ENCODE data around the gene ROPN1L.

The ROPN1L gene

DNA sequence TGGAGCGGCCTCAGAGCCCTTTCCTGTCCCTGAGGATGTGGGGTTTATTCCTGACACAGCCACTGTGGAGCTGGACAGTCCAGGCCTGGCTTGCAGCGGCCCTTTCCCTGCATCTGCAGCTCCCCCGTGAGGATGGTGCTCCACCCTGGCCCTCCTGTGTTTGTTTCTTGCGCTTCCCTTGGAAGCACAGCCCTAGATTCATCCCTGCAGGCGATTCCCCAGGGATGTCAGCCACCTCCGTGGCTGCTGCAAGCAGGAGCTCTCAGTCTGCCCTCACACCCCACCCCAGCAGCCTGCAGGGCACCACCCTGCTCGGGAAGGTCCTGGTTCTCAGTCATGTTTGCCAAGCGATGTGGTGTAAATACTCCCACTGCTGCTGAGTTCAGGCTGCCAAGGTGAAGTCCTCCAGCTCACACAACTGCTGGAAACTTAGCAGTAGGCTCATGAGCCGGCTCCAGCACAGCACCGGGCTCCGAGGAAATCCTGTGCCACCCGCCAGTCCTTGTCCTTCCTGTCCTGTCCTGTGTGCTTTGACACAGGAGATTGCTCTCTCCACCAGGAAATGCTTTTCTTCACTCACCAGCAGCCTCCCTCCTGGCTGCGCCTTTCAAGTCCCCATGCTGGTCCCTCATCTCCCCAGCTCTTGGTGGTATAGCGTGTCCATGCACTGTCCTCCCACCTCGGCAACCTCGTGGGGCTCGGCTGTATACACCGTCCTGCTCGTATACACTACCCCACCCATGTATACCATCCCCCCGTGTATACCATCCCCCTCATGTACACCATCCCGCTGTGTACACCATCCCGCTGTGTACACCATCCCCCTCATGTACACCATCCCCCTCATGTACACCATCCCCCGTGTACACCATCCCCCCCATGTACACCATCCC is 16.2 kb downstream of the ROPN1L start:
- DNase-seq (ENCODE audit: low read depth, low spot score): no peak

DNA sequence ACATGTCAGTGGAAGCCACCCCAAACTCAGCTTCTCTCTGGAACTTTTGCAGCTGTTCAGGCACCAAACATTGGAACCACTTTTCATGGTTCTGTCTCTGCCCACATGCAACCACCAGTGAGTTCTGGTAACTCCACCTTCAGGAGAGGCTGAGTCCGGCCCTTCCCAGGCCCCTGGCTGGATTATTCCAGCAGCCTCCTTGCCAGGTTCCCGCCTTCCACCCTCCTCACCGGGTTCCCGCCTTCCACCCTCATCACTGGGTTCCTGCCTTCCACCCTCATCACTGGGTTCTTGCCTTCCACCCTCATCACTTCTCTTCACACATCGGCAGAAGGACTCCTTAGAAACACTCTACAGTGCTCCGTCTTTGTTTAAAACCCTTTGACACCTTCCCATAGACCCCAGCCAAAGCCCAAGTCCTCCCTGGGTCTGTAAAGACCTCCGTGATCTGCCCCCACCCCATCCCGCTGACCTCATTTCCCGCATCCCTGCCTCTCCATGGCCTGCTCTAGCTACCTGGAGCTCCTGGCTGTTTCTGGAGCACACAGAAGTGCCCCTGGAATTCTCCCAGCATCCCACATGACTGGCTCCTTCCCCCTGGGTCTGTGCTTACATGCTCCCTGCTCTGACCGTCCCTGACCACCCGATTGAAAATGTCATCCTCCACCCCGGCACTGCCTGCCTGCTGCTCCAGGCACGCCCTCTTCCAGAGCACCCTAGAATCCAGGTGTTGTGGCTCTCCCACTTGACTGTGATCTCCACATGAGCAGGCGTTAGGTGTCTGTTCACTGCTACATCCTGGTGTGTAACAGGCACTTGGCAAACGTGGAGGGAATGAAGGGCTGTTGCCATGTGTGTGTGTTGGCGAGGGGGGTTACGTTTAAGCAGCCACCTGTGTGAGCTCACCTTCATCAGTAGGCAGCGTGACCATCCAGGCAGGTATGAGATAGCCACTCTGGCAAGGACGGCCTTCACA is 17.7 kb downstream of the ROPN1L start:
- no peak for DNase-seq (ENCODE audit: low read depth, low spot score)

DNA sequence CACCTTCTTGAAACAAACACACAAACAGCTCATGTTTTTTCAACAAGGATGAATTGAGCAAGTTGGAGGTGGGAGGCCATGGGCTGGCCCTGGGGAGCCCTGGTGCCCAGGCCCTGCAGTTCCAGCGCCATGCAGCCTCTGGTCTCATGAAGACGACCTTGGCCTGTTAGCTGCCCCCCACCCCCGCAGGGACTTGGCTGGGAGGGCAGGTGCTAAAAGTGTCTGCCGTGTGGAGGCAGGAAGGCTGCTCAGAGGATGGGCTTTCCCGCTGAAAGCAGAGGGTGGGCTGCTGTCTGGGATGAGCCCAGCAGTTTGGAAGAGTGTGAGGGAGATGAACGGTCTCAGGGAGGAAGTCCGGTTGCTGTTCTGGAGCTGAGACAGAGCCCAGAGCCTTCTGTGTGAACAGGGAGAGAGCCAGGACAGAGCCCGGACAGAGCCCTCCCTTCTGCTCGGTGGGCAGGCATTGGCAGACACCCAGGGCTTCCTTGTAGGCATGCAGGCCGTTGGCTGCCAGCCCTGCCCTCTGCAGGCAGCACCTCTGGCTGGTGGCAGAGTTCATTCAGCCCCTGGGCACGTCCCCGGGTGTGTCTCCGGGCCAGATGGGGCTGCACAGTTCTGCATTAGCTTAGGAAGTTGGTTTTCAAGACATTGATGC is 18.7 kb downstream of the ROPN1L start:
- peak; percentile 66 for DNase-seq (ENCODE audit: low read depth, low spot score)

DNA sequence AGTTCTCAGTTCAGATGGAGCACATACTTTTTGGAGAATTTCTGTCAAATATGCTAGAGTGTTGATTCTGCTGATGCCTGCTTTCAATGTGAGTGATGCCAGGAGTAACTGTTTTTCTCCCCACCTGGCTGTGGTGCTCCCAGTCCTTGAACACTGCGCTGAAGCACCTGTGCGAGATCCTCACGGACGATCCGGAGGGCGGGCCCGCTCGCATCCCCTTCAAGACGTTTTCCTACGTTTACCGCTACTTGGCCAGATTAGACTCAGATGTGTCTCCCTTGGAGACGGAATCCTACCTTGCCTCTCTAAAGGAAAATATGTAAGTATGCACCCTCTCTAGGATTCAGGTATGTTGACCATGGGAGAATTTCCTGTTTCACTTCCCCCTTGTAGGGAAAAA is 19.4 kb downstream of the ROPN1L start:
- DNase-seq (ENCODE audit: low read depth, low spot score): no peak

DNA sequence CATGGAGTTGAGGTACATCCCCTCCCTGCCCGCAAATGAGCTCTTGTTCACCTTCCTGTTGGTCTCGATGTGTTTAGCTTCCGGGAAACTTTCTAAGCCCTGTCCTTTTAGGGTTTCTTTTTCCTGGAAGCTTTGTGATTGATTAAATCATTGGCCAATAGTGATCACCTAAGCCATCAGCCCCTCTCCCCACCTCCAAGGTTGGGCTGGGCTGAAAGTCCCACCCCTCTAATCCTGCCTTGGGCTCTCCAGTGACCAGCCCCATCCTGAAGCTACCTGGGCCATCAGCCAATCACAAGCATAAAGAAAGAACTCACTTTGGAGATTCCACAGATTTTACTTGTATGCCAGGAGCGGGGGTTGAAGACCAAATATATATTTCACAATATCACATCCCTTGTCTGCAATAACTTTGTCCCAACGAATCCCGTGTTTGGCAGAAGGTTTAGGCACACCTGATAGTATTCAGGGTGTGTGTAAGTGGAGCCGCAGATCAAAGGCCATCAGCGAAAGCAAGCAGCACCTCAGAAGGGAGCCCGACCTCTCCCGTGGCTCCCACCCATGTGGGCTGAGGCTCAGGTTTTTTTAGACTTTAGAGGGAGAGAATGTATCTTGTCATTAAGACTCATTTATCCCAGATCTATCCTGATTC is 20.4 kb downstream of the ROPN1L start:
- no peak for DNase-seq (ENCODE audit: low read depth, low spot score)

DNA sequence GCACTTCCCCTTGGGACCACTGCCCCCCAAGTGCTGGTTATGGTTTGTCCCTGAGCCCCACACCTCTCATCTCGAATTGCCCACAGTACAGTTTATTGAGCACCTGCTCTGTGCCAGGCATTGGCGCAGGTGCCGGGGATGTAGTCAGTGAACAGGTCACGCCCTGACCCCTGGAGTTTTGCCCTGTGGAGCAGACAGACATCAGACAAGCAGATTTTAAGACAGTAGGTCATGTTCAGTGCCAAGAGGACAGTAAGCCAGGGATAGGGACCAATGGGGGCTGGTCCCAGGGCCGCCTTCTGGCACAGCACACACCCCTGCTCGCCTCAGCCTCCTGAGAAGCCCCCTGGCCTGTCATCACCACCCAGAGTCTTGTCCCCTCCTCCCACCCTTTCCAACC is 21.9 kb downstream of the ROPN1L start:
- no peak for DNase-seq (ENCODE audit: low read depth, low spot score)

DNA sequence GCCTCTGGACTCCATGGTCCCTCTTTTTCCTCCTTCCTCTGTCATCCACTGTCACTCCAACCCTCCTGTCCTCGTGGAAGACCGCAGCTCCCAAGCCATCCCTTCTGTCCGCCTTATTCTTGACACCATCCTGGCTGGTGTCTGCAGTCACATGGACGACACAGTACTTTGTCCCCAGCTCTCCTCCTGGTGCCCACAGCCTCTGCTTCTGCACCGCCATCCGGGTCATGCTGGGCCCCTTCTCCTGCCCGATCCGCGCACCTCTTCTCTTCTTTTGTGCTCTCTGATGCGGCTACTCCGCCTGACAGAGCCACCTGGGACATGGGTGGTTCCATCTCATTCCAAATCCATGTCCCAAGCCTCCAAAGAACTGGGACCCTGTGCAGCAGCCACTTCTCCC is 22.5 kb downstream of the ROPN1L start:
- DNase-seq (ENCODE audit: low read depth, low spot score): no peak

DNA sequence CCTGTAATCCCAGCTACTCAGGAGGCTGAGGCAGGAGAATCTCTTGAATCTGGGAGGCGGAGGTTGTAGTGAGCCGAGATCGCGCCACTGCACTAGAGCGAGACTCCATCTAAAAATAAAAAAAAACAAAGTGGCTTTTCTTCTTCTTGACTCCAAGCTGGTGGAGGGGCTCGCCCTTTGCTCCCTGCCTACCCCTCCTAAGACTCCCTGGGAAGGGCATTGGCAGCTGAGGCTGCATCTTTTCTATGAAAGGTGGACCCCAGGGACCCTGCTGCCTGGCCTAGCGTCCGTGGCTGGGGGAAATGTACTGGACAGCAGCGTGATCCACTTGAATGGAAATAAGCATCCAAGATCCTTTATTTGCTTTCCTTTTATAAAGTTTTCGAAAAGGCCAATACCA is 24.0 kb downstream of the ROPN1L start:
- no peak for DNase-seq (ENCODE audit: low read depth, low spot score)

DNA sequence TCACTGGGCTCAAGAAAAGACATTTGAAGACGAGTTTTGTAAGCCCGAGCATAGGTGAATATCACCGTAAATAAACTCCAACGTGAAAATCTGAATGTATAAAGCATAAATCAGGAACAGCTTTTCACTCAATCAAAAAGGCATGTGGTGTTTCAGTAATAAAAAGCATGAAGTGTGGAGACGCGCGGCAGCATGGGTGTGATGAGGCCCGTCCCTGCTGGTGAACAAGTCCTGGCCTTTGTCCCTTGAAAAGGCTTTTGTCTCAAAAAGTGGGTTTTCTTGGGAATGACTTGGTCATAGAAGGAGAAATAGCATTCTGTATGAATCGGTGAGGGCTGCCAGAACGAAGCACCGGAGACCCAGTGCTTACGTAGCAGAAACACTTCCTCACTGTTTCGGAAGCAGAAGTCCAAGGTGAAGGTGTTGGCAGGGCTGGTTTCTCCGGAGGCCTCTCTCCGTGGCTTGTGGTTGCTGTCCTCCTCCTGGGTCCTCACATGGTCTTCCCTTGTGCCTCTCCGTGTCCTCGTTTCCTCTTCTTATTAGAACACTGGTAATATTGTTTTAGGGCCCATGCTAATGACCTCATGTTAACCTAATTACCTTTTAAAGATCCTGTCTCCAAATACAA is 24.9 kb downstream of the ROPN1L start:
- no peak for DNase-seq (ENCODE audit: low read depth, low spot score)

DNA sequence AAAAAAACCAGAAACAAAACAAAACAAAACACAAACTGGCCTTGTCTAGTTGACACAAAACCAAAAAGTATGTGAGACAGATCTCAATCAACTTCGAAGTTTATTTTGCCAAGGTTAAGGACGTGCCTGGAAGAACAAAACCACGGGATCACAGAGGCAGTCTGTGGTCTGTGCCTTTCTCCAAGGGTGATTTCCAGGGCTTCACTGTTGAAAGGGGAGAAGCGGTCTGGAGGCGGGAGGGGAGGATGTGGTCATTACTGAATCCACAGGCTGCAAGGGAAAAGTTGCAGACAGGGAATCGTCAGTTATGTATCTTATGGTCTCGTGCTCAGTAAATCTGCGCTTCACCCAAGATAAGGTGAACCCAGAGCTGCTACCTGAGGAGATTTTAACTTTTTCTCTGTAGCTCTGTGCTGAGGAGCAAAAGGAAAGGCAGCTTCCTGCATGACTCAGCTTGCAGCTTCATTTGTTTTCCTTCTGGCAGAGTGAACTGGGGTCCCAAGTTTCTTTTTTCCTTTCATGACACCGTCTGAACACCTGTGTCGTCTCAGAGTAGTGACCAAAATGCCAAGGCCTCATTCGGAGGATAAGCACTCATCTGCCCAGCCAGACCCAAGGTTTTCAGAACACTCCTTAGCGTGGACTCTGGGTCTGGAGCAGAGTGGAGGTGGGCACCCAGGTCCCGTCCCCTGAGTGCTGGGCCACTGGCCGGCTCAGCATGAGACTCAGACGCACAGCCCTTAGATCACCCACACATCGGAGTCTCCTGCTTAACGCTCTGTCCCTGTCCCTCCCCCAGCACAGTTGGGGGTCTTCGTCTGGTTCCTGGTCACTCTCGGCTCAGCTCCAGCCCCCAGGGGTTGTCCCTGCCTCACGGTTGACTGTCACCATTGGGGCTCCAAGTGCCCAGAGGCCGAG is 25.9 kb downstream of the ROPN1L start:
- DNase-seq (ENCODE audit: low read depth, low spot score): peak; percentile 83

DNA sequence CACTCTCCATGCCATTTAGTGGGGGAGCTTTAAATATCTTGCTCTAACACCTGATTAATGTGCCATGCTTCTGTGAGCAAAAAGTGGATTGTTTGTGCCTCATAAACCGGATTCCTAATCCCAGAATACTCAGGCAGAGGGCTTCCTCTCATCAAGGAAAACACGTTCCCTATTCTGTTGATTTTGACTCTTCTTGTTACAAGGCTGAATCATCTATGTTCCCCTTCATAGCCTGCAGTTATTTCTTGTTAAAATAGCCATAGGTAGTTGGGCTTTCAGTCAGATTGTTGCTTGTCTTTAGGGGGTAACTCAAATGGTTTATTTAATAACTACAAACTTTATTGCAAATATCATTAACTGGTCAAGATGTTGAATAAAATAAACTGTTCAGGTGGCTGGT is 26.6 kb downstream of the ROPN1L start:
- no peak for DNase-seq (ENCODE audit: low read depth, low spot score)

DNA sequence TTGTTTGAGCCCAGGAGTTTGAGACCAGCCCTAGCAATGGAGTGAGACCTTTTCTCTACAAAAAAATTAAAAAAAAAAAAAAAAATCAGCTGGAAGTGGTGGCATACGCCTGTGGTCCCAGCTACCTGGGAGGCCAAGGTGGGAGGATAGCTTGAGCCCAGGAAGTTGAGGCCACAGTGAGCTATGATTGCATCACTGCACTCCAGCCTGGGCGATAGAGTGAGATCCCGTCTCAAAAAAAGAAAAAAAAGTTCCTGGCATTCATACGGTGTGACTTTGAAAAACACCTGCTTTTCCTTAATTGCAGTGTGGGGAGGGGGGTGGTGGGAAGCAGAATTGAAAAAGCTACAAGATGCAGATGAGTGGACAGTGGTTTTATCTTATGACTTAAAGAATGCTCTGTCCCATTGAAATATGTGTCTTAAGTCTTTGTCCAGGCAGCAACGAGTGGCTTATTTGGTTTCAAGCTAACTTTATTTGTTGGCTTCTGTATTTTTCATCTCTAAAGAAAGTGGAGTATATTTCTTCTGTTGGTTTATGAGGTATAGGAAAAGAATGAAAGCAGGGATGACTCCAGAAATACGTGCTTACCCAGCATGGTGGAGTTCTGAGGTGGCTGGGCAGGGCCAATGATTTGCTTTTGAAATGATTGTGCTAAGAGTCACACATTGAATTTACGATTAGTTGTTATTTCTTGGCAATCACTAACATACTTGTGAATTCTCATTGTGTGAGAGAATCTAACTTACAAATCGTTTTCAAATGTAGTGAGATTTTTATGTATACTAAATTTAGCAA is 27.8 kb downstream of the ROPN1L start:
- DNase-seq (ENCODE audit: low read depth, low spot score): peak; percentile 61

DNA sequence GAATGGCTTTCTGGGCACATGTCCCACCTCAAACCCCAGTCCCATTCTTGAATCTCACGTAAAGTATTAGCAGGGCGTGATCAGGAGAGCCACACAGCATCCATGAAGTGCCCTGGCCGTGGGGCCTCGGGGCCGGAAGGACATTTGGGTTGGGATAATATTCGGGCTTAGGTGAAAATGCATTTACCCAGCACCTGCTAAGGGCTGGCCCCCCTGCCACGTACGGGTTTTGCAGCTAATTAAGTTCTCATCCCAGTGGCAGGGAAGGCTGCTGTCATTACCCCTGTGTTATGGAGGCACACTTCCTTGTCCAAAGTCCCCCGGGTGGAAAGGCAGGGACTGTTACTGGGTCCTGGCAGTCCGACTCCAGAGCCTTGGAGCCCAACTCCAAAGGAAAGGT is 29.0 kb downstream of the ROPN1L start:
- DNase-seq (ENCODE audit: low read depth, low spot score): no peak

DNA sequence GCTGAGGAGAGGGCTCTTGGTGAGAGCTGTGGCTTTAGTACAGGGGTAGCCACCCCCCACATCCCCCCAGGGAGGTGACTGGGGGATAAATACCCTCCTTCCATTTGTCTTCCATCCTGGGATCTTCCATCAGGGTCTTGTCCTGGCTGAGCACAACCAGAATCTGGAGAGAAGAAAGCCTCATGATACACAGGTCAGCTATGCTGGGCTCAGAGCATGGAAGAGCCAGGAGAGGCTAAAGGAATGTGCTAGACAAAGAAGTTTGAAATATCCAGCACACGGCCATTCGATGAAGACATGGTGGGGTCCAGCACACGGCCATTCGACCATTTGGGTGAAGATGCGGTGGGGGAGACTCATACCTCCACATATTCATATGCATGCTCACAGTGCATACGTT is 30.0 kb downstream of the ROPN1L start:
- DNase-seq (ENCODE audit: low read depth, low spot score): peak; percentile 38

DNA sequence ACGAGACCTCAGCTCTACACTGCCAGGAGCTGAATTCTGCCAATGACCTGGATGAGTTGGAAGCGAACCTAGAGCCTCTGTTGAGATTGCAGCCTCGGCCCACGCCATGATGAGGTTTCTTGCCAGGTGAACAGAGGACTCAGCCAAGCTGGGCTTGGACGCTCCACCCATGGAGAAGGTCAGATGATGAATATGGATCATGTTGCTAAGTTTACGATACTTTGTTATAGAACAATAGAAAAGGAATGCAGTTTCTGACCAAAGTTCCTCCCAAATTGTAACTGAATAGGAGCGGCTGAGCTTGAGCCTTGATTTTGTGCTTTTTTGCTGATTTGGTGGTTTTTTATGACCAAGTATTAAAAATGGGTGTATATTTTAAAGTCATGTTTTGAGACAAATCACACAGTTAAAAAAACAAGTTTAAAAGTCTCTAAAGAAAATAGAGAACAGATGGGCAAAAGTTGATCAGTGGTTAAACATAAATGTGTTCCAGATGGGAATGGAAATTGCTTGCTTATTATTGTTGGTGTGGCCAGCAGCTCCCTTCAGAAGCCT is 32.9 kb downstream of the ROPN1L start:
- no peak for DNase-seq (ENCODE audit: low read depth, low spot score)

DNA sequence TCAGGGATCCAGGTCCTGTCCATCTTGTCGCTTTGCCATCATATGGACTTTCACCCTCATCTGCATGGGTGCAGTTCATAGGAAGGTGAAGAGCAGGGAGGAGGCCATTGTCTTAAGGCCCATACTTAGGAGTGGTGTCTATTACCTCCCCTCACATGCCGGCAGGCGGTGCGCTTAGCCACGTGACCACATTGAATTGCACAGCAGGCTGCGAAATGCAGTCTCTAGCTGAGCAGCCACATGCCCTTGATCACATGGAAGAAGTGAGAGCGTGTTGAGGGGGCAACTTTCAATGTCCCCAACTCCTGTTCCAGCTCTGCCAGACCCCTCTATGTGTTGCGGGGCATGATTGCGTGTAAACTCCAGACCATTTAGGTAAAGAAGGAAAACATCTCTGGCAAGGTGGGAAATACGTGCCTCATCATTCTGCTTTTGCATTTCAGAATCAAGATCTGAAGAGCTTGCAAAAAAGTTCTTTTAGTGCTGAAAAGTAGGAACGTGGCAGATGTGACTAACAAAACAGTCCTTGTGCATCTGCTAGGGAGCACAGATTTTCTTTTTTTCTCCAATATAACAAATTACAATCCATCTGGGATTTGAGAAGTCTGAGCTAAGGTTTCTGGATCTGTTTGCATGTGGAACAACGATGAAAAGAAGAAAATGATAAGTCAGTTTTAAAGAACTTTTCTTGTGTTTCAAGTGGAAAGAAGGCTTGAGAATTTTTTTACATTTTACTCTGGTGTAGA is 34.4 kb downstream of the ROPN1L start:
- DNase-seq (ENCODE audit: low read depth, low spot score): no peak

DNA sequence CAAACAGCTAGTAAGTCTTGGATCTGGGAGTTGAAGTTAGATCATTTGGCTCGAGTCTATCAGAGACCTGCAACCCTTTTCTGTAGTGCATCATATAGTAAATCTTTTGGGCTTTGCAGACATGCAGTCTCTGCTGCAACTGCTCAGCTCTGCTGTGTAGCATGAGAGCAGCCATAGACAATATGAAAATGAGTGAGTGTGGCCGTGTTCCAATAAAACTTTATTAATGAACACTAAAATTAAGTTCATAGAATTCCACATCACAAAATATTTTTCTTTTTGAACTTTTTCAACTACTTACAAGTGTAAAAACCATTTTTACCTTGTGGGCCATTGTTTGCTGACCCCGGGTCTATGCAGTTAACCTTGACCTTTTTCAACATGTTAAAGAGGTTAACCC is 35.2 kb downstream of the ROPN1L start:
- DNase-seq (ENCODE audit: low read depth, low spot score): no peak

DNA sequence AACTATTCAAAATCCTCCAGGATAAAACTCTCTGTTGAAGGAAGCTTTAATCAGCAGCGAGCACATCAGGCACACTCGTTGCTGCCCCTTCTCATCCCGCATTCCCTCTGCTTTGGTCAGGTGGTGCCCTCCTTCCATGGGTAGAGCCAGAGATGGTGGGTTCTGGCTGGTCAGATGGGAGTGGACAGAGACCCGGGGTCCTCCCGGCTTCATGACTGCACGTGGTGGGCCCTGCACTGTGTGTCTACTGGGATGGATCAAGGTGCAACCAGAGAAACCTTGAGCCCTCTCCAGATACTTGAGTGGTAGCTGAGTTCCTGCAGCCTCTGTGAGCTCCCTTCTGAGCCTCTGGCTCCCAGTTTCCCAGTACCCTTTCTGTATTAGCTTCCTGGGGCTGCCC is 36.3 kb downstream of the ROPN1L start:
- DNase-seq (ENCODE audit: low read depth, low spot score): no peak
